IPS DF 6.9 (cell line): ENCODE results near the gene SLC25A53.
"Not testable (repeated sequence)": the region's sequence is repeated elsewhere in the genome, so short reads cannot be mapped to it uniquely, and the experiment has no call there.

Source experiments
- DNase-seq: peaks from one replicate; pipeline ENCODE4 v3.0.0-alpha.2; 2013; ENCODE audit warnings: low read depth, low spot score
- H3K27ac ChIP-seq: one replicate; pipeline ENCODE4 v1.5.1; 2013; ENCODE audit warnings: low read length, control low read depth
- H3K27me3 ChIP-seq: 2 replicates; pipeline ENCODE4 v1.6.1; 2013; ENCODE audit warnings: mild to moderate bottlenecking, low read length; ENCODE audit not compliant: control insufficient read depth, insufficient read depth
- H3K36me3 ChIP-seq: 2 replicates; pipeline ENCODE4 v1.6.1; 2013; ENCODE audit warnings: low read length; ENCODE audit not compliant: control insufficient read depth, insufficient read depth
- H3K4me1 ChIP-seq: 2 replicates; pipeline ENCODE4 v1.6.1; 2013; ENCODE audit warnings: low read length; ENCODE audit not compliant: control insufficient read depth, insufficient read depth
- H3K4me3 ChIP-seq: 2 replicates; pipeline ENCODE4 v1.5.1; 2013; ENCODE audit warnings: mild to moderate bottlenecking, low read length
- H3K9me3 ChIP-seq: 2 replicates; pipeline ENCODE4 v1.6.1; 2013; ENCODE audit warnings: low read length, inconsistent platforms; ENCODE audit not compliant: control insufficient read depth, insufficient read depth
- whole genome bisulfite sequencing: extraction: QIAGEN DNeasy Blood & Tissue Kit; methylation state at CpG from one replicate; pipeline ENCODE4 v1.1.7; 2013; ENCODE audit warnings: mixed read lengths, missing lambda C conversion rate; ENCODE audit not compliant: insufficient read length, insufficient coverage; 5-methylcytosine and 5-hydroxymethylcytosine counted together

Gene SLC25A53

DNA sequence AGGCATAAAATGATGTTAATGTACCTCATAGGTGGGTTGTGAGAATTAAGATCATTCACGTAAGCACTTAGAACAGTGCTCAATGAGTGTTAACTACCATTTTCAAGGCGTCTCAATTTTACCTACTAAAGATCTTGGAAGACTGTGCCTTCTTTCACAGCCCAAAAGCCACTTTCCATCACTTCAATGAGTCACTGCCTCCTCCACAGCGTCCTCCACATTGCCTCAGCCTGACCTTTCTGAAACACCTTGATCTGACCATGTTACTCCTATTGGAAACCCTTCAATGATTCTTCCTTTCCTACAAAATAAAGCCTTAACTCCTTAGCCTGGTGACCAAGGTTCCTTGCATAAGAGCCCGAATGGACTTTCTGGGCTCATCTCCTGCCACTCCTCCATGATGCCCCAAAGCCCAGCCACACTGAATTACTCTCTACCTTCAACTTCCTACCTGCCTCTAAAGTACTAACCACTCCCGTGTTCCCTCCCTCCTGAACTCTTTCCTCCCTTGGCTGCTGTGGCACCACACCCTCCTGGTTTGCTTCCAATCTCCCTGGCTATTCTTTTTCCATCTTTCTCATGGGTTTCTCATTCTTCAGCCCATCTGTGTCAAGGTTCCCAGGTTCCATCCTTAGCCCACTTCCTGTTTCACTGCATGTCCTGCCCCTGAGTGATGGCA, 22.1 kb downstream of the SLC25A53 start:
- Histone ChIP-seq H3K9me3 (no peaks in the 10 kb centered on the region), H3K27me3 (no peaks in the 10 kb centered on the region), H3K4me1 (no peaks in the 10 kb centered on the region), H3K36me3 (no peaks in the 10 kb centered on the region), H3K4me3 (no peak overlapping the region), H3K27ac (no peak overlapping the region)
- no peak for DNase-seq
- WGBS, result no CpG with 5 or more reads among the region's 5 CpGs

DNA sequence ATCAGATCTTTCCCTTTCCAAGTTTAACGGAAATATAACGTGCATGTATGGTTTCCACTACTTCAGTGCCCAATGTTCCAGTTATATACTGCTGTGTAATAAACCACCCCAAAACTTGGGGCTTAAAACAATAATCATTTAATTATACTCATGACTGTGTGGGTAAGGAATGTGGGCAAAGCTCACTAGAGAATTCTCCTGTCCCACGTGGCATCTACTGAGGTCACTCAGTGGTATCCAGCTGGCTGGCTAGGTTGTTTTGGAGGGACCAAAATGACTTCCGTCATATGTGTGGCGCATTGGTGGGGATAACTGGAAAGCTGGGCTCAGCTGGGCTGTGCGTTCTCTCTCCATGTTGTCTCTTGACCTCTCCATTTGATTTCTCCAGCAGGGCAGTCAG, 26.0 kb downstream of the SLC25A53 start:
- no peak overlapping the region for H3K27ac ChIP-seq
- H3K27me3 ChIP-seq, result no peaks in the 10 kb centered on the region
- H3K9me3 ChIP-seq, result no peaks in the 10 kb centered on the region
- H3K36me3 ChIP-seq, result no peaks in the 10 kb centered on the region
- no peaks in the 10 kb centered on the region for H3K4me1 ChIP-seq
- H3K4me3 ChIP-seq, result no peak overlapping the region
- WGBS, result no CpG with 5 or more reads among the region's 6 CpGs
- no peak for DNase-seq

- no peaks in the 10 kb centered on the region for H3K36me3 ChIP-seq
- H3K4me3 ChIP-seq, result no peak overlapping the region
- H3K27me3 ChIP-seq, result no peaks in the 10 kb centered on the region
- H3K4me1 ChIP-seq, result no peaks in the 10 kb centered on the region
- H3K27ac ChIP-seq, result no peak overlapping the region
- no CpG with 5 or more reads among the region's 2 CpGs for WGBS
- no peaks in the 10 kb centered on the region for H3K9me3 ChIP-seq
- no peak for DNase-seq
Observed at GRCh38 chrX:104126856-104127255, 30.0 kb downstream of the SLC25A53 start.

GRCh38 chrX:104122829-104123228, 34.0 kb downstream of the SLC25A53 start:
- Histone ChIP-seq H3K27me3 (no peaks in the 10 kb centered on the region), H3K36me3 (no peaks in the 10 kb centered on the region), H3K4me3 (no peak overlapping the region), H3K4me1 (no peaks in the 10 kb centered on the region), H3K9me3 (no peaks in the 10 kb centered on the region), H3K27ac (no peak overlapping the region)
- no peak for DNase-seq
- WGBS, result no CpG with 5 or more reads among the region's 5 CpGs

DNA sequence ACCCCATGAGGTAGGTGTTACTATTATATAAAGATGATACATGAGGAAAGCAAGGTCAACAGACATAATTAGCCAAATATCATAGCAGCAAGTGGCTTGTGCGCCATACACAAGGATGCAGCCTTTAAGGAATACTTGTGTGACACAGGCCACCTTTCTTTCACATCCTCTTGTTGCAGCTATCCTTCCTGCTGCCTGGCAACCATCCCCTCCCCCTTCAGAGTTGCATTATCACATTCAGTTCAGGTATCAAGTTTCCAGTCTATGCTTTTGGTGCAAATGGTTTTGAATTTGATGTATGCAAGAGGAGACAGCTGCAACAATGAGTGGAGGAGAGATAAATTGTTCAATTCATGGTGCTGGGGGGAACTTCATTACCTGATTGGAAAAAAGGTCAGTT, 38.0 kb downstream of the SLC25A53 start:
- H3K27ac ChIP-seq, result no peak overlapping the region
- no peaks in the 10 kb centered on the region for H3K36me3 ChIP-seq
- H3K9me3 ChIP-seq, result no peaks in the 10 kb centered on the region
- no peak overlapping the region for H3K4me3 ChIP-seq
- no CpG with 5 or more reads among the region's 1 CpG for WGBS
- no peaks in the 10 kb centered on the region for H3K4me1 ChIP-seq
- H3K27me3 ChIP-seq, result no peaks in the 10 kb centered on the region
- no peak for DNase-seq

DNA sequence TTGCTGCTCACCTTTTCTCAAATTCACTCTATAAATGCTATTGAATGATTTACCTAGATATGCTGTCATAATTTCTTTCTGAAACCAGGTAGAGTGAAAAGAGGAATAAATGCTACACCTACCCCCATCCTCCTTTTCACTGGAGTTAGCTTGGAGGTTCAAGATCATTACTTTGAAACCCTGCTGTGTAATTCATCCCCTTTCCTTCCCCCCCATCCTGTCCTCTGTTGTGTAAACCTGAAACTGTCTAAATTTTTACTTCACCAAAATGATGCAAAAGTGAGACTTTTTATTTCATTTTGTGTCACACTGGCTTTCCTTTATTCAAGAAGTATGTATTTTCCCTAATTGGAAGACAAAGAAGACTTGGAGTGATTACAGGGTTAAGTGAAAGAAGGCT, 39.0 kb downstream of the SLC25A53 start:
- Histone ChIP-seq H3K4me3 (no peak overlapping the region), H3K36me3 (no peaks in the 10 kb centered on the region), H3K27me3 (no peaks in the 10 kb centered on the region), H3K4me1 (no peaks in the 10 kb centered on the region), H3K9me3 (no peaks in the 10 kb centered on the region), H3K27ac (no peak overlapping the region)
- no peak for DNase-seq

- Histone ChIP-seq H3K27me3 (no peaks in the 10 kb centered on the region), H3K27ac (no peak overlapping the region), H3K36me3 (no peaks in the 10 kb centered on the region), H3K4me1 (peaks cover 2% of the 10 kb centered on the region), H3K4me3 (peak overlapping the region; percentile 65; the same call in 1 of the 2 replicates), H3K9me3 (no peaks in the 10 kb centered on the region)
- no CpG with 5 or more reads among the region's 24 CpGs for WGBS
- DNase-seq, result peak; percentile 13
Observed at GRCh38 chrX:104113222-104113965, 43.4 kb downstream of the SLC25A53 start.

- Histone ChIP-seq H3K4me1 (peaks cover 2% of the 10 kb centered on the region), H3K4me3 (peak within 1 kb of the TSS; percentile 65; the same call in 1 of the 2 replicates), H3K9me3 (no peaks in the 10 kb centered on the region), H3K36me3 (no peaks in the 10 kb centered on the region), H3K27me3 (no peaks in the 10 kb centered on the region), H3K27ac (no peak within 1 kb of the TSS)
- no CpG with 5 or more reads among the region's 67 CpGs for WGBS
- DNase-seq, result peak; percentile 33
Observed at GRCh38 chrX:104112326-104112951, 44.4 kb downstream of the SLC25A53 start, which contains the start of gene ZCCHC18. Gene ZCCHC18, plus strand, starts transcription at chrX:104112523. Its CDS starts 1,589 bp downstream, at chrX:104114112.

DNA sequence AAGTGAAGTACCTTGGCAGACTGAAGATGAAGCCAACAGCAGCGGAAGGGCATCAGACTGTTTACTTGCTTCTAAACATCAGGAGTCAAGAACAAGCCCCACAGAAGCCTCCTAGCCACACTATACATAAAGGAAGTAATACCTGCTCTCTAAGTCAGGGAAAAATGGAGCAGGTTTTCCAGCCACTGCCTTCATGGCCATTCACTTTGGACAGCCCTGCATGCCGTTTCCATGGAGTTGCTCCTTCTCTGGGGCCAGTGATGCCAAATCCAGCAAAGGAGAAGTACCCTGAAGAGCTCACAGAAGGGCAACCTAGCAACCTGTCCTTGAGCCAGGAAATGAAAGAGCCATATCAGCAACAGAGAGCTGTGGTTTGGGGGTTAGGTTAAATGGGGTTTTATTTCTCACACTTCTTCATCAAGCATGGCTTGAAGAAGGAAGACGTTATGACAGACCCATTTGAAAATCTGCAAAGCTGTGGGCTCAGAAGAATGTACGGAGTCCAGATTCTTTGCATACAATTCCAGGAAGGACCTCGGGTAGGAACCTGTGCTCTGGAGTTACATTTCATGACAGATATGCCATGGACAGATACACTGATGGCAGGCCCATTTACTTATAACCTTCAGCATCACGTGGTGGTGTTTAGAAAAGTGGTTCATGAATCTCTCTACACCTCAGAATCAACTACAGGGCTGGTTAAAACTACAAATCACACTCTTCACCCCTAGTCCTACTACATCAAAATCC, 46.1 kb downstream of the SLC25A53 start:
- not testable (repeated sequence) for H3K4me1 ChIP-seq, H3K27ac ChIP-seq, H3K4me3 ChIP-seq, DNase-seq, H3K36me3 ChIP-seq, H3K9me3 ChIP-seq, H3K27me3 ChIP-seq
- WGBS, result no CpG with 5 or more reads among the region's 6 CpGs

DNA sequence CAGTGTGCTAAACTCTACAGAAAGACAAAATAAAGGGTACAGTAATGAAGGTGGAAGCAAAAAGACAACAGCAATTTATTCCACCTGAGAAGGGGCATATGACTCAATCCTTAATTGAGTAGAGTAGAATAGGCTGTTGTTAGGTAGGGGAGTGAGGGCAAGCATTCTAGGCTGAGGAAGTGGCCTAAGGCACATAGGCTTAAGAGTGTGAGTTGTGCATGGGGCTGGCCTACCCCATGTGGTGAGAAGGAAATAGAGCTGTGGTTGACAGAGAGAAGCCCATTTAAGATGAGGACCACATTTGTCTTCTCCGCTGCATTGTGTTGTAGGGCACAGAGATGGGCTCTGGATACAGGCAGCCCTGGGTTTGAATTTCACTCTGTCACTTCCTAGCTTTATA, 47.9 kb downstream of the SLC25A53 start:
- no CpG with 5 or more reads among the region's 1 CpG for WGBS
- DNase-seq, result no peak

More for the DNA sequence above, 47.9 kb downstream of the SLC25A53 start:
- Histone ChIP-seq H3K9me3 (no peaks in the 10 kb centered on the region), H3K27me3 (no peaks in the 10 kb centered on the region), H3K36me3 (no peaks in the 10 kb centered on the region), H3K4me1 (peaks cover 2% of the 10 kb centered on the region), H3K4me3 (no peak overlapping the region), H3K27ac (no peak overlapping the region)
